Fibroblast of skin of right biceps (primary cell): ENCODE results near the gene COPS6.

ENCODE experiments used
- DNase-seq: peaks from one replicate; pipeline ENCODE4 v3.0.0-alpha.2; 2013

COPS6 gene

GRCh38 chr7:100080907-100081534, 7.7 kb upstream of the COPS6 start:
- DNase-seq, result no peak

- peak; percentile 99 for DNase-seq
Observed at GRCh38 chr7:100081535-100082102, 7.2 kb upstream of the COPS6 start, which contains the start of gene ZNF3. Gene ZNF3 (minus strand): TSS chr7:100081723. CDS start chr7:100077357, 4,366 bp downstream.

- DNase-seq, result no peak
Observed at GRCh38 chr7:100082978-100083377, 5.8 kb upstream of the COPS6 start.

GRCh38 chr7:100085515-100085914, 3.3 kb upstream of the COPS6 start:
- DNase-seq, result no peak

GRCh38 chr7:100087055-100087750, 1.6 kb upstream of the COPS6 start:
- DNase-seq, result peak; percentile 99

- no peak for DNase-seq
Observed at GRCh38 chr7:100088095-100088620, 611 bp upstream of the COPS6 start.

- DNase-seq, result peak; percentile 51
Observed at GRCh38 chr7:100089458-100090196, 858 bp downstream of the COPS6 start.

- DNase-seq, result no peak
Observed at GRCh38 chr7:100090527-100091410, 2.0 kb downstream of the COPS6 start.

GRCh38 chr7:100091411-100092181, 2.8 kb downstream of the COPS6 start:
- peak; percentile 58 for DNase-seq

- no peak for DNase-seq
Observed at GRCh38 chr7:100093054-100093453, 4.3 kb downstream of the COPS6 start.

GRCh38 chr7:100093498-100093897, 4.7 kb downstream of the COPS6 start:
- no peak for DNase-seq

- no peak for DNase-seq
Observed at GRCh38 chr7:100093925-100094486, 5.2 kb downstream of the COPS6 start.

GRCh38 chr7:100095289-100095688, 6.5 kb downstream of the COPS6 start:
- DNase-seq, result no peak

- DNase-seq, result no peak
Observed at GRCh38 chr7:100095704-100096103, 6.9 kb downstream of the COPS6 start.

GRCh38 chr7:100098913-100099312, 10.1 kb downstream of the COPS6 start:
- no peak for DNase-seq

- DNase-seq, result no peak
Observed at GRCh38 chr7:100099452-100099851, 10.7 kb downstream of the COPS6 start.

- peak; percentile 99 for DNase-seq
Observed at GRCh38 chr7:100100420-100101015, 11.7 kb downstream of the COPS6 start.

GRCh38 chr7:100101016-100101862, 12.5 kb downstream of the COPS6 start, which contains the start of the genes AP4M1 and MCM7:
Gene AP4M1 (plus strand): TSS chr7:100101643. CDS start chr7:100101715, 72 bp downstream.
Gene MCM7 (minus strand): TSS chr7:100101397. CDS start chr7:100101294, 103 bp downstream.
- DNase-seq, result peak; percentile 100
